Osteocyte (in vitro differentiated cells): ENCODE measurements around the gene KLHL2. TPM values are rescaled to one million over a fixed set of nuclear protein-coding genes. Genes with fewer than 3 reads are reported as not detected.

Source experiments
- DNase-seq: peaks from one replicate; pipeline ENCODE4 v3.0.0; 2021; ENCODE audit warnings: mixed read lengths; ENCODE audit not compliant: unreplicated experiment; ENCODE audit errors: extremely low spot score
- H3K27ac Mint-ChIP-seq: one replicate; pipeline ENCODE4 v1.8.0; 2021; ENCODE audit warnings: mild to moderate bottlenecking, mixed read lengths; ENCODE audit not compliant: unreplicated experiment
- H3K27me3 Mint-ChIP-seq: one replicate; pipeline ENCODE4 v1.8.0; 2021; ENCODE audit warnings: mixed read lengths; ENCODE audit not compliant: unreplicated experiment
- H3K36me3 Mint-ChIP-seq: one replicate; pipeline ENCODE4 v1.8.0; 2021; ENCODE audit warnings: mixed read lengths; ENCODE audit not compliant: unreplicated experiment
- H3K4me1 Mint-ChIP-seq: one replicate; pipeline ENCODE4 v1.8.0; 2021; ENCODE audit warnings: mixed read lengths; ENCODE audit not compliant: unreplicated experiment
- H3K4me3 Mint-ChIP-seq: one replicate; pipeline ENCODE4 v1.8.0; 2021; ENCODE audit warnings: mild to moderate bottlenecking, moderate library complexity, mixed read lengths; ENCODE audit not compliant: unreplicated experiment
- H3K9me3 Mint-ChIP-seq: one replicate; pipeline ENCODE4 v1.8.0; 2021; ENCODE audit warnings: mixed read lengths; ENCODE audit not compliant: unreplicated experiment
- total RNA-seq: library from RNA; stranded (reverse); gene quantifications from 2 replicates; pipeline ENCODE4 v1.2.1, GENCODE V29; 2021
- TF ChIP-seq, protein P1 (sequence below): fragments of 200-600 bp; sonication (generic); IDR thresholded peaks from 2 replicates; pipeline ENCODE4 v1.5.0; 2021; ENCODE audit warnings: antibody characterized with exemption, mild to moderate bottlenecking, moderate library complexity

The KLHL2 gene
- total RNA-seq, 1 donor from 2014 or later, result 19.1 TPM

- Mint-ChIP-seq H3K27ac (no peak overlapping the region), H3K4me1 (peaks cover 8% of the 10 kb centered on the region), H3K4me3 (no peak overlapping the region), H3K27me3 (no peaks in the 10 kb centered on the region), H3K36me3 (peaks cover 16% of the 10 kb centered on the region), H3K9me3 (no peaks in the 10 kb centered on the region)
- no peak for DNase-seq
- TF ChIP-seq, protein P1, sequence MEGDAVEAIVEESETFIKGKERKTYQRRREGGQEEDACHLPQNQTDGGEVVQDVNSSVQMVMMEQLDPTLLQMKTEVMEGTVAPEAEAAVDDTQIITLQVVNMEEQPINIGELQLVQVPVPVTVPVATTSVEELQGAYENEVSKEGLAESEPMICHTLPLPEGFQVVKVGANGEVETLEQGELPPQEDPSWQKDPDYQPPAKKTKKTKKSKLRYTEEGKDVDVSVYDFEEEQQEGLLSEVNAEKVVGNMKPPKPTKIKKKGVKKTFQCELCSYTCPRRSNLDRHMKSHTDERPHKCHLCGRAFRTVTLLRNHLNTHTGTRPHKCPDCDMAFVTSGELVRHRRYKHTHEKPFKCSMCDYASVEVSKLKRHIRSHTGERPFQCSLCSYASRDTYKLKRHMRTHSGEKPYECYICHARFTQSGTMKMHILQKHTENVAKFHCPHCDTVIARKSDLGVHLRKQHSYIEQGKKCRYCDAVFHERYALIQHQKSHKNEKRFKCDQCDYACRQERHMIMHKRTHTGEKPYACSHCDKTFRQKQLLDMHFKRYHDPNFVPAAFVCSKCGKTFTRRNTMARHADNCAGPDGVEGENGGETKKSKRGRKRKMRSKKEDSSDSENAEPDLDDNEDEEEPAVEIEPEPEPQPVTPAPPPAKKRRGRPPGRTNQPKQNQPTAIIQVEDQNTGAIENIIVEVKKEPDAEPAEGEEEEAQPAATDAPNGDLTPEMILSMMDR, result no peak
Measured at GRCh38 chr4:165294907-165295306, 87.5 kb downstream of the KLHL2 start.

- peaks cover 20% of the 10 kb centered on the region for H3K4me1 Mint-ChIP-seq
- H3K9me3 Mint-ChIP-seq, result no peaks in the 10 kb centered on the region
- DNase-seq, result no peak
- H3K27me3 Mint-ChIP-seq, result no peaks in the 10 kb centered on the region
- no peak overlapping the region for H3K4me3 Mint-ChIP-seq
- peaks cover 16% of the 10 kb centered on the region for H3K36me3 Mint-ChIP-seq
- no peak overlapping the region for H3K27ac Mint-ChIP-seq
- TF ChIP-seq, protein P1, result no peak
Measured at GRCh38 chr4:165297626-165298025, 90.3 kb downstream of the KLHL2 start.

GRCh38 chr4:165299399-165300060 is 92.2 kb downstream of the KLHL2 start:
- no peak for DNase-seq
- Mint-ChIP-seq H3K27me3 (no peaks in the 10 kb centered on the region), H3K36me3 (peaks cover 16% of the 10 kb centered on the region), H3K9me3 (no peaks in the 10 kb centered on the region), H3K27ac (no peak overlapping the region), H3K4me1 (peaks cover 20% of the 10 kb centered on the region), H3K4me3 (no peak overlapping the region)
- TF ChIP-seq, protein P1, result no peak

- Mint-ChIP-seq H3K4me1 (peaks cover 16% of the 10 kb centered on the region), H3K27me3 (no peaks in the 10 kb centered on the region), H3K9me3 (no peaks in the 10 kb centered on the region), H3K27ac (peak overlapping the region; percentile 90), H3K36me3 (peaks cover 11% of the 10 kb centered on the region), H3K4me3 (peak overlapping the region; percentile 78)
- TF ChIP-seq, protein P1, result no peak
- no peak for DNase-seq
Measured at GRCh38 chr4:165301833-165302232, 94.5 kb downstream of the KLHL2 start.

GRCh38 chr4:165302658-165303057 is 95.3 kb downstream of the KLHL2 start:
- Mint-ChIP-seq H3K27me3 (no peaks in the 10 kb centered on the region), H3K27ac (no peak overlapping the region), H3K9me3 (no peaks in the 10 kb centered on the region), H3K4me3 (no peak overlapping the region), H3K36me3 (peaks cover 11% of the 10 kb centered on the region), H3K4me1 (peaks cover 16% of the 10 kb centered on the region)
- DNase-seq, result no peak
- TF ChIP-seq, protein P1, result no peak
